GM08714 (cell line): ENCODE results near the gene GPR137.

ENCODE experiments used
- H3K4me3 ChIP-seq: fragments of 200-500 bp; sonication (Bioruptor generic); 2 replicates; pipeline ENCODE4 v1.5.1; 2014; ENCODE audit warnings: mild to moderate bottlenecking, low read length, inconsistent platforms
- ZNF274 ChIP-seq: IDR thresholded peaks from 2 replicates; pipeline ENCODE4 v1.6.1; 2012; ENCODE audit warnings: mild to moderate bottlenecking, low read depth, low read length

GPR137 gene

GRCh38 chr11:64331569-64332371 is 46.1 kb downstream of the GPR137 start:
- no peak overlapping the region for H3K4me3 ChIP-seq
- no peak for TF ChIP-seq ZNF274

- H3K4me3 ChIP-seq, result no peak overlapping the region
- no peak for TF ChIP-seq ZNF274
Observed at GRCh38 chr11:64333556-64333955, 47.9 kb downstream of the GPR137 start.

- TF ChIP-seq ZNF274, result no peak
Observed at GRCh38 chr11:64334764-64335735, 49.4 kb downstream of the GPR137 start.

GRCh38 chr11:64337538-64338249 is 52.0 kb downstream of the GPR137 start:
- no peak overlapping the region for H3K4me3 ChIP-seq
- TF ChIP-seq ZNF274, result no peak

More at GRCh38 chr11:64334764-64335735, 49.4 kb downstream of the GPR137 start:
- no peak overlapping the region for H3K4me3 ChIP-seq

- TF ChIP-seq ZNF274, result no peak
- H3K4me3 ChIP-seq, result no peak overlapping the region; the same call in 1 of the 2 replicates
Observed at GRCh38 chr11:64338716-64339115, 53.1 kb downstream of the GPR137 start.
